H9 (cell line): ENCODE data around the gene TMEM184A. TPM values are rescaled to one million over a fixed set of nuclear protein-coding genes. Genes with fewer than 3 reads are reported as not detected.

Experiments used
- DNase-seq: peaks from one replicate; pipeline ENCODE4 v3.0.0-alpha.2; 2017
- H2AFZ ChIP-seq: one replicate; pipeline ENCODE4 v1.6.1; 2013; ENCODE audit warnings: mild to moderate bottlenecking, low read length, control low read depth, moderate library complexity
- H2AK5ac ChIP-seq: 2 replicates; pipeline ENCODE4 v1.6.1; 2013; ENCODE audit warnings: low read length, control low read depth, mixed read lengths; ENCODE audit not compliant: insufficient read length
- H2BK120ac ChIP-seq: one replicate; pipeline ENCODE4 v1.6.1; 2013; ENCODE audit warnings: low read depth, mild to moderate bottlenecking, low read length, control low read depth, inconsistent platforms; ENCODE audit not compliant: poor library complexity, severe bottlenecking
- H2BK12ac ChIP-seq: 2 replicates; pipeline ENCODE4 v1.6.1; 2013; ENCODE audit warnings: low read length, control low read depth, mixed read lengths, low read depth; ENCODE audit not compliant: insufficient read length
- H2BK15ac ChIP-seq: 2 replicates; pipeline ENCODE4 v1.6.1; 2013; ENCODE audit warnings: low read depth, low read length, control low read depth
- H2BK20ac ChIP-seq: one replicate; pipeline ENCODE4 v1.6.1; 2013; ENCODE audit warnings: low read depth, mild to moderate bottlenecking, low read length, control low read depth, inconsistent platforms; ENCODE audit not compliant: poor library complexity, severe bottlenecking
- H2BK5ac ChIP-seq: 2 replicates; pipeline ENCODE4 v1.6.1; 2013; ENCODE audit warnings: low read length, control low read depth, mixed read lengths; ENCODE audit not compliant: insufficient read length
- H3K14ac ChIP-seq: 2 replicates; pipeline ENCODE4 v1.6.1; 2013; ENCODE audit warnings: low read length, control low read depth; ENCODE audit not compliant: insufficient read depth
- H3K18ac ChIP-seq: 2 replicates; pipeline ENCODE4 v1.6.1; 2013; ENCODE audit warnings: low read depth, mild to moderate bottlenecking, mixed read lengths, low read length, control low read depth; ENCODE audit not compliant: insufficient read length
- H3K23ac ChIP-seq: 2 replicates; pipeline ENCODE4 v1.6.1; 2013; ENCODE audit warnings: low read length, control low read depth, mixed read lengths, low read depth; ENCODE audit not compliant: insufficient read length
- H3K23me2 ChIP-seq: 2 replicates; pipeline ENCODE4 v1.6.1; 2013; ENCODE audit warnings: low read depth, mild to moderate bottlenecking, mixed read lengths, low read length, control low read depth; ENCODE audit not compliant: insufficient read length, poor library complexity, severe bottlenecking
- H3K27ac ChIP-seq: 2 replicates; pipeline ENCODE4 v1.5.1; 2013; ENCODE audit warnings: low read length, control low read depth, mixed read lengths, low read depth; ENCODE audit not compliant: insufficient read length
- H3K27me3 ChIP-seq: 2 replicates; pipeline ENCODE4 v1.6.1; 2013; ENCODE audit warnings: low read length, control low read depth, inconsistent platforms; ENCODE audit not compliant: insufficient read depth
- H3K4ac ChIP-seq: 2 replicates; pipeline ENCODE4 v1.6.1; 2013; ENCODE audit warnings: low read depth, mild to moderate bottlenecking, control low read depth, inconsistent platforms, low read length, moderate library complexity
- H3K4me1 ChIP-seq: 2 replicates; pipeline ENCODE4 v1.6.1; 2013; ENCODE audit warnings: low read length, control low read depth, inconsistent platforms; ENCODE audit not compliant: insufficient read depth
- H3K4me2 ChIP-seq: 2 replicates; pipeline ENCODE4 v1.6.1; 2013; ENCODE audit warnings: low read length, control low read depth, mixed read lengths; ENCODE audit not compliant: insufficient read length, insufficient read depth
- H3K56ac ChIP-seq: 2 replicates; pipeline ENCODE4 v1.6.1; 2013; ENCODE audit warnings: low read depth, mild to moderate bottlenecking, mixed read lengths, low read length, control low read depth; ENCODE audit not compliant: insufficient read length
- H3K79me1 ChIP-seq: 2 replicates; pipeline ENCODE4 v1.6.1; 2013; ENCODE audit warnings: low read depth, mild to moderate bottlenecking, moderate library complexity, low read length, control low read depth, inconsistent platforms; ENCODE audit not compliant: insufficient read depth, poor library complexity, severe bottlenecking
- H3K79me2 ChIP-seq: 2 replicates; pipeline ENCODE4 v1.6.1; 2013; ENCODE audit warnings: low read length, control low read depth, inconsistent platforms; ENCODE audit not compliant: insufficient read depth
- H3K9ac ChIP-seq: 2 replicates; pipeline ENCODE4 v1.6.1; 2013; ENCODE audit warnings: low read length, control low read depth, mixed read lengths; ENCODE audit not compliant: insufficient read length; ENCODE audit errors: extremely low read depth
- H3K9me3 ChIP-seq: one replicate; pipeline ENCODE4 v1.6.1; 2013; ENCODE audit warnings: low read depth, low read length, inconsistent platforms; ENCODE audit not compliant: control insufficient read depth
- H3T11ph ChIP-seq: one replicate; pipeline ENCODE4 v1.6.1; 2013; ENCODE audit warnings: mild to moderate bottlenecking, low read length, control low read depth, inconsistent platforms
- H4K20me1 ChIP-seq: one replicate; pipeline ENCODE4 v1.6.1; 2013; ENCODE audit not compliant: control insufficient read depth, insufficient read length, insufficient read depth
- H4K5ac ChIP-seq: 2 replicates; pipeline ENCODE4 v1.6.1; 2013; ENCODE audit warnings: low read depth, mild to moderate bottlenecking, mixed read lengths, low read length, control low read depth; ENCODE audit not compliant: insufficient read length
- H4K8ac ChIP-seq: replicated peaks from 2 replicates; pipeline ENCODE4 v1.6.1; 2013; ENCODE audit warnings: low read length, control low read depth, mixed read lengths, low read depth; ENCODE audit not compliant: insufficient read length
- H4K91ac ChIP-seq: 2 replicates; pipeline ENCODE4 v1.6.1; 2013; ENCODE audit warnings: low read depth, mild to moderate bottlenecking, moderate library complexity, mixed read lengths, low read length, control low read depth; ENCODE audit not compliant: insufficient read length
- H3K27ac Mint-ChIP-seq, 3 experiments: 2 replicates in 2 of 3; 3 replicates in 1 of 3; pipeline ENCODE4 v1.8.0; 2020 to 2021; ENCODE audit warnings: mixed read lengths in 3 of 3, mild to moderate bottlenecking in 1 of 3, moderate library complexity in 1 of 3
- H3K27me3 Mint-ChIP-seq: 2 replicates; pipeline ENCODE4 v1.8.0; 2021; ENCODE audit warnings: low read depth, mild to moderate bottlenecking, moderate library complexity, mixed read lengths
- H3K36me3 Mint-ChIP-seq, 3 experiments: 2 replicates in 2 of 3; 3 replicates in 1 of 3; pipeline ENCODE4 v1.8.0; 2020 to 2021; ENCODE audit warnings: low read depth in 3 of 3, mixed read lengths in 3 of 3; ENCODE audit not compliant: insufficient read depth in 1 of 3
- H3K4me1 Mint-ChIP-seq, 2 experiments: 2 replicates each; pipeline ENCODE4 v1.8.0; 2020; ENCODE audit warnings: mixed read lengths in 2 of 2
- H3K4me3 Mint-ChIP-seq, 2 experiments: 2 replicates in 1 of 2; 3 replicates in 1 of 2; pipeline ENCODE4 v1.8.0; 2020 to 2021; ENCODE audit warnings: mild to moderate bottlenecking in 2 of 2, mixed read lengths in 2 of 2, moderate library complexity in 1 of 2
- H3K9me3 Mint-ChIP-seq, 2 experiments: 2 replicates in 1 of 2; 3 replicates in 1 of 2; pipeline ENCODE4 v1.8.0; 2020; ENCODE audit warnings: mild to moderate bottlenecking in 2 of 2, mixed read lengths in 2 of 2, moderate library complexity in 1 of 2
- CTCF ChIP-seq: fragments of 200-600 bp; sonication (generic); conservative IDR thresholded peaks from 3 replicates; pipeline ENCODE4 v1.8.0; 2021; ENCODE audit warnings: antibody characterized with exemption, mild to moderate bottlenecking
- WGBS: extraction: QIAGEN DNeasy Blood & Tissue Kit; methylation state at CpG from one replicate; pipeline ENCODE4 v1.1.7; 2013; ENCODE audit warnings: missing lambda C conversion rate, low lambda C conversion rate, mixed read lengths; ENCODE audit not compliant: insufficient read length; ENCODE audit errors: extremely low coverage; 5-methylcytosine and 5-hydroxymethylcytosine counted together
- total RNA-seq: library from RNA; stranded (reverse); gene quantifications from 2 replicates; pipeline ENCODE4 v1.2.1, GENCODE V29; 2021

Gene TMEM184A
- total RNA-seq, 1 experiment from 2014 or later: 1.3 TPM

GRCh38 chr7:1557771-1558170 is 1.8 kb upstream of the TMEM184A start:
- H2BK12ac ChIP-seq: no peak overlapping the region
- no peak overlapping the region for H4K8ac ChIP-seq
- H2AFZ ChIP-seq: no peak overlapping the region
- no peak overlapping the region for H2BK120ac ChIP-seq
- TF ChIP-seq CTCF: no peak
- Mint-ChIP-seq H3K9me3 (no peaks in the 10 kb centered on the region), H3K36me3 (no peaks in the 10 kb centered on the region), H3K4me1 (peaks cover 3 to 22% of the 10 kb centered on the region in 2 experiments), H3K27me3 (no peaks in the 10 kb centered on the region), H3K27ac (peak overlapping the region in 1 of 3 experiments; percentile 44; a peak in 1 of 7 replicates), H3K4me3 (no peak overlapping the region)
- H3K9ac ChIP-seq: no peak overlapping the region
- H3K23me2 ChIP-seq: no peaks in the 10 kb centered on the region
- H3K14ac ChIP-seq: no peak overlapping the region
- no peaks in the 10 kb centered on the region for H3K79me2 ChIP-seq
- no peak overlapping the region for H3K27ac ChIP-seq
- H4K91ac ChIP-seq: no peak overlapping the region
- no peak overlapping the region for H3K56ac ChIP-seq
- no peaks in the 10 kb centered on the region for H3K4me1 ChIP-seq
- no peaks in the 10 kb centered on the region for H3K27me3 ChIP-seq
- H2AK5ac ChIP-seq: no peak overlapping the region
- H3K4me2 ChIP-seq: no peak overlapping the region
- no CpG with 5 or more reads among the region's 10 CpGs for WGBS
- no peak overlapping the region for H2BK15ac ChIP-seq
- no peaks in the 10 kb centered on the region for H3K79me1 ChIP-seq
- no peak overlapping the region for H3K23ac ChIP-seq
- no peak overlapping the region for H2BK20ac ChIP-seq
- H3T11ph ChIP-seq: no peak overlapping the region
- H3K18ac ChIP-seq: no peak overlapping the region
- H4K20me1 ChIP-seq: no peaks in the 10 kb centered on the region
- H3K9me3 ChIP-seq: no peaks in the 10 kb centered on the region
- no peak for DNase-seq
- no peak overlapping the region for H3K4ac ChIP-seq
- no peak overlapping the region for H4K5ac ChIP-seq
- no peak overlapping the region for H2BK5ac ChIP-seq
